B cell (primary cell): ENCODE data around the gene RCAN1.

Experiments used
- EZH2 ChIP-seq: IDR thresholded peaks from 2 replicates; pipeline ENCODE4 v1.6.1; 2012; ENCODE audit warnings: borderline replicate concordance, low read depth, mild to moderate bottlenecking, moderate library complexity, low read length; ENCODE audit not compliant: insufficient read depth, poor library complexity, severe bottlenecking
- TF ChIP-seq, protein P1 (sequence below): fragments of 200-600 bp; IDR thresholded peaks from one replicate; pipeline ENCODE4 v1.8.0; 2022; ENCODE audit warnings: antibody characterized with exemption, mild to moderate bottlenecking

DNA sequence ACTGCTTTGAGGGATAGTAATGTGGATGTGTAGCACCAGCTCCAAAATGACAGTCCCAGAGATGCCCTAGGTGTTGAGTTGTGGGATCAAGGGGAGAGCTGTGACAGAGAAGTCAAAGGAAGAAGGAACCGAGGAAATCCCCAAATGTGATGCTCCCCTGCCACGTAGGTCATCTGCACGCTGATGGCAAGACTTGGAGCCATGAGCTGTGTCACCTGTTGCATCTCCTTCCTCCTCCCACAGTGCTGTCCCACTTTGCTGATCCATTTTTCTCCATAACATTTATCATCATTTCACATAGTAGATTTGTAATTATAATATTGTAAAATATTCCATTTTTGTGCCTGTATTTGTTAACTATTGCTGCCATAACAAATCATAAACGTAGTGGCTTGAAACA, 17.6 kb upstream of the RCAN1 start:
- TF ChIP-seq, protein P1, sequence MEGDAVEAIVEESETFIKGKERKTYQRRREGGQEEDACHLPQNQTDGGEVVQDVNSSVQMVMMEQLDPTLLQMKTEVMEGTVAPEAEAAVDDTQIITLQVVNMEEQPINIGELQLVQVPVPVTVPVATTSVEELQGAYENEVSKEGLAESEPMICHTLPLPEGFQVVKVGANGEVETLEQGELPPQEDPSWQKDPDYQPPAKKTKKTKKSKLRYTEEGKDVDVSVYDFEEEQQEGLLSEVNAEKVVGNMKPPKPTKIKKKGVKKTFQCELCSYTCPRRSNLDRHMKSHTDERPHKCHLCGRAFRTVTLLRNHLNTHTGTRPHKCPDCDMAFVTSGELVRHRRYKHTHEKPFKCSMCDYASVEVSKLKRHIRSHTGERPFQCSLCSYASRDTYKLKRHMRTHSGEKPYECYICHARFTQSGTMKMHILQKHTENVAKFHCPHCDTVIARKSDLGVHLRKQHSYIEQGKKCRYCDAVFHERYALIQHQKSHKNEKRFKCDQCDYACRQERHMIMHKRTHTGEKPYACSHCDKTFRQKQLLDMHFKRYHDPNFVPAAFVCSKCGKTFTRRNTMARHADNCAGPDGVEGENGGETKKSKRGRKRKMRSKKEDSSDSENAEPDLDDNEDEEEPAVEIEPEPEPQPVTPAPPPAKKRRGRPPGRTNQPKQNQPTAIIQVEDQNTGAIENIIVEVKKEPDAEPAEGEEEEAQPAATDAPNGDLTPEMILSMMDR, result no peak
- TF ChIP-seq EZH2, result no peak
